ENCODE results near the gene RPS6KA6. TPM values are rescaled to one million over a fixed set of nuclear protein-coding genes. Genes with fewer than 3 reads are reported as not detected.

Gene RPS6KA6
- polyA plus RNA-seq, 1 of the 3 experiments (the other 2 are of a cell fraction): 1.7 TPM

- no peak overlapping the region for H3K4me3 ChIP-seq (ENCODE audit: low read depth in 2 of 2, low read length in 1 of 2)
- no peaks in the 10 kb centered on the region for H3K27me3 ChIP-seq (ENCODE audit: insufficient read depth)
- H3K4me1 ChIP-seq (ENCODE audit: control insufficient read depth in 1 of 2, insufficient read depth in 2 of 2, low read depth in 1 of 2, low read length in 1 of 2): no peaks in the 10 kb centered on the region
- POLR2A ChIA-PET: no interaction called here
- H3F3A ChIP-seq (replicated peaks; ENCODE audit: insufficient read depth): no peaks in the 10 kb centered on the region
- H3K9me3 ChIP-seq: no peaks in the 10 kb centered on the region
- DNase-seq: no peak
- H3K27ac ChIP-seq (ENCODE audit: low read depth in 2 of 2, low read length in 1 of 2): no peak overlapping the region
- no peaks in the 10 kb centered on the region for H4K20me1 ChIP-seq (ENCODE audit: insufficient read depth)
- WGBS (ENCODE audit: low lambda C conversion rate): 32% methylated on average over 4 of the region's 4 CpGs
- CTCF ChIA-PET: interaction anchor here (0.8 kb wide), 1 partner anchor 10 kb away, joined by 3 read pairs; no protein-coding TSS in a partner anchor
- no peaks in the 10 kb centered on the region for H3K36me3 ChIP-seq (replicated peaks in 1 of 2; ENCODE audit: control insufficient read depth in 1 of 2, insufficient read depth in 2 of 2, low read length in 1 of 2)
- TF ChIP-seq FOSL2 (IDR thresholded peaks at IDR 0.05; ENCODE audit: borderline replicate concordance, low read depth): no peak
- no peak for TF ChIP-seq SMC3 (IDR thresholded peaks at IDR 0.05; ENCODE audit: low read depth, low read length)
- TF ChIP-seq TEAD4 (IDR thresholded peaks at IDR 0.05; ENCODE audit: borderline replicate concordance, insufficient read depth): no peak
- H3K9me2 ChIP-seq: no peaks in the 10 kb centered on the region
- no peak overlapping the region for H3K9ac ChIP-seq
- no peak overlapping the region for H2AFZ ChIP-seq (ENCODE audit: low read depth)
- no peaks in the 10 kb centered on the region for H3K79me2 ChIP-seq (ENCODE audit: insufficient read depth)
- no peak overlapping the region for H3K4me2 ChIP-seq
These were observed 69.7 kb downstream of the RPS6KA6 start for GRCh38 chrX:84118315-84118714.

DNA sequence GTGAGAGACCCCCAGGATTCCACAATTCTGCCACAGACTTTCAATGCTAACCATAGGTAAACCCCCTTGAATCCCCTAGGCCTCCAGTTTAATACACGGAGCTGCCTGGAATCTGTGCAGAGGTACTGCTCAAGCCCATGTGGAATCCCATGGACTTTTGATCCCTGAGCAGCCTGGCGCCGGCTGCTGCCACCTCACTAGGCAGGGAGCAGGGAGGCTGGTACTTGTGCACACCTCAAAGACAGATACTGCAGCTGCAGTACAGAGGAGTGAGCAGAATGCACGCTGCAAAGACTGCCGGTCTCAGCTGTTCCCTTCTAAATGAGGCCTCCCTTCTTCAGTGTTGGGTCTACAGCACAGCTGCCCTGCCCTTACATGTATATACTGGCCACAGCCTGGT lies 79.4 kb downstream of the RPS6KA6 start:
- Histone ChIP-seq H3F3A (replicated peaks; ENCODE audit: insufficient read depth) (no peaks in the 10 kb centered on the region), H3K27me3 (ENCODE audit: insufficient read depth) (no peaks in the 10 kb centered on the region), H3K79me2 (ENCODE audit: insufficient read depth) (no peaks in the 10 kb centered on the region), H3K9me3 (no peaks in the 10 kb centered on the region), H3K4me3 (ENCODE audit: low read depth in 2 of 2, low read length in 1 of 2) (no peak overlapping the region), H3K9me2 (no peaks in the 10 kb centered on the region), H3K36me3 (replicated peaks in 1 of 2; ENCODE audit: control insufficient read depth in 1 of 2, insufficient read depth in 2 of 2, low read length in 1 of 2) (no peaks in the 10 kb centered on the region), H4K20me1 (ENCODE audit: insufficient read depth) (no peaks in the 10 kb centered on the region), H3K4me2 (no peak overlapping the region), H3K4me1 (ENCODE audit: control insufficient read depth in 1 of 2, insufficient read depth in 2 of 2, low read depth in 1 of 2, low read length in 1 of 2) (no peaks in the 10 kb centered on the region), H3K9ac (no peak overlapping the region), H2AFZ (ENCODE audit: low read depth) (no peak overlapping the region), H3K27ac (ENCODE audit: low read depth in 2 of 2, low read length in 1 of 2) (no peak overlapping the region)
- TF ChIP-seq SMC3 (IDR thresholded peaks at IDR 0.05; ENCODE audit: low read depth, low read length) (no peak), GABPA (IDR thresholded peaks at IDR 0.05; ENCODE audit: low read depth) (no peak), ELF1 (IDR thresholded peaks at IDR 0.05) (no peak), JUND (IDR thresholded peaks at IDR 0.05) (no peak), TEAD4 (IDR thresholded peaks at IDR 0.05; ENCODE audit: borderline replicate concordance, insufficient read depth) (no peak), MXI1 (IDR thresholded peaks at IDR 0.05; ENCODE audit: low read depth, low read length) (no peak), RXRA (IDR thresholded peaks at IDR 0.05; ENCODE audit: borderline replicate concordance, low read depth) (no peak), RAD21 (IDR thresholded peaks at IDR 0.05; ENCODE audit: low read length) (no peak), SIN3A (IDR thresholded peaks at IDR 0.05; ENCODE audit: borderline replicate concordance, low read depth, low read length) (no peak)
- TF ChIP-seq, protein P1, sequence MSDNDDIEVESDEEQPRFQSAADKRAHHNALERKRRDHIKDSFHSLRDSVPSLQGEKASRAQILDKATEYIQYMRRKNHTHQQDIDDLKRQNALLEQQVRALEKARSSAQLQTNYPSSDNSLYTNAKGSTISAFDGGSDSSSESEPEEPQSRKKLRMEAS (IDR thresholded peaks at IDR 0.05; ENCODE audit: low read depth): no peak
- CTCF ChIA-PET: interaction anchor here (0.6 kb wide), 1 partner anchor 26 kb away, joined by 3 read pairs; no protein-coding TSS in a partner anchor
- DNase-seq: no peak
- POLR2A ChIA-PET: no interaction called here
- WGBS (ENCODE audit: low lambda C conversion rate): 70% methylated on average over 3 of the region's 5 CpGs

GRCh38 chrX:84099120-84099519 lies 88.9 kb downstream of the RPS6KA6 start:
- 59% methylated on average over 2 of the region's 2 CpGs for WGBS (ENCODE audit: low lambda C conversion rate)
- CTCF ChIA-PET: interaction anchor here (0.7 to 1.0 kb wide), 2 partner anchors 53 to 122 kb away, joined by 3 to 4 read pairs; no protein-coding TSS in a partner anchor
- POLR2A ChIA-PET: no interaction called here
- TF ChIP-seq, protein P2, sequence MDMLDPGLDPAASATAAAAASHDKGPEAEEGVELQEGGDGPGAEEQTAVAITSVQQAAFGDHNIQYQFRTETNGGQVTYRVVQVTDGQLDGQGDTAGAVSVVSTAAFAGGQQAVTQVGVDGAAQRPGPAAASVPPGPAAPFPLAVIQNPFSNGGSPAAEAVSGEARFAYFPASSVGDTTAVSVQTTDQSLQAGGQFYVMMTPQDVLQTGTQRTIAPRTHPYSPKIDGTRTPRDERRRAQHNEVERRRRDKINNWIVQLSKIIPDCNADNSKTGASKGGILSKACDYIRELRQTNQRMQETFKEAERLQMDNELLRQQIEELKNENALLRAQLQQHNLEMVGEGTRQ (IDR thresholded peaks at IDR 0.05; ENCODE audit: borderline replicate concordance, low read depth, low read length): no peak
- TF ChIP-seq YY1 (IDR thresholded peaks at IDR 0.05; ENCODE audit: low read depth): no peak
- TF ChIP-seq, protein P3, sequence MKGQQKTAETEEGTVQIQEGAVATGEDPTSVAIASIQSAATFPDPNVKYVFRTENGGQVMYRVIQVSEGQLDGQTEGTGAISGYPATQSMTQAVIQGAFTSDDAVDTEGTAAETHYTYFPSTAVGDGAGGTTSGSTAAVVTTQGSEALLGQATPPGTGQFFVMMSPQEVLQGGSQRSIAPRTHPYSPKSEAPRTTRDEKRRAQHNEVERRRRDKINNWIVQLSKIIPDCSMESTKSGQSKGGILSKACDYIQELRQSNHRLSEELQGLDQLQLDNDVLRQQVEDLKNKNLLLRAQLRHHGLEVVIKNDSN (IDR thresholded peaks at IDR 0.05; ENCODE audit: borderline replicate concordance, low read depth): no peak
- no peak for TF ChIP-seq CTCF (IDR thresholded peaks at IDR 0.05)
- no peak for TF ChIP-seq JUND (IDR thresholded peaks at IDR 0.05)
- no peak for TF ChIP-seq RAD21 (IDR thresholded peaks at IDR 0.05; ENCODE audit: low read length)
- TF ChIP-seq NRF1 (IDR thresholded peaks at IDR 0.05; ENCODE audit: low read depth, low read length): no peak
- no peak for TF ChIP-seq EP300 (IDR thresholded peaks at IDR 0.05; ENCODE audit: borderline replicate concordance in 1 of 2, low read depth in 1 of 2, low read length in 1 of 2)

More at GRCh38 chrX:84099120-84099519, 88.9 kb downstream of the RPS6KA6 start:
- H3K4me1 ChIP-seq (ENCODE audit: control insufficient read depth in 1 of 2, insufficient read depth in 2 of 2, low read depth in 1 of 2, low read length in 1 of 2): no peaks in the 10 kb centered on the region
- no peak overlapping the region for H3K27ac ChIP-seq (ENCODE audit: low read depth in 2 of 2, low read length in 1 of 2)
- H3K9ac ChIP-seq: no peak overlapping the region
- H3K9me2 ChIP-seq: no peaks in the 10 kb centered on the region
- no peaks in the 10 kb centered on the region; the same call in 1 of the 2 replicates for H3K9me3 ChIP-seq
- DNase-seq: no peak
- H3K36me3 ChIP-seq (replicated peaks in 1 of 2; ENCODE audit: control insufficient read depth in 1 of 2, insufficient read depth in 2 of 2, low read length in 1 of 2): no peaks in the 10 kb centered on the region
- H3K4me3 ChIP-seq (ENCODE audit: low read depth in 2 of 2, low read length in 1 of 2): no peak overlapping the region
- no peaks in the 10 kb centered on the region for H4K20me1 ChIP-seq (ENCODE audit: insufficient read depth)
- H3K4me2 ChIP-seq: no peak overlapping the region
- no peaks in the 10 kb centered on the region for H3F3A ChIP-seq (replicated peaks; ENCODE audit: insufficient read depth)
- H2AFZ ChIP-seq (ENCODE audit: low read depth): no peak overlapping the region
- no peaks in the 10 kb centered on the region for H3K27me3 ChIP-seq (ENCODE audit: insufficient read depth)
- H3K79me2 ChIP-seq (ENCODE audit: insufficient read depth): no peaks in the 10 kb centered on the region

All from SK-N-SH (cell line).